ENCODE measurements around the gene PPP4R3C.
"Not testable (repeated sequence)": the region's sequence is repeated elsewhere in the genome, so short reads cannot be mapped to it uniquely, and the experiment has no call there.

PPP4R3C gene

DNA sequence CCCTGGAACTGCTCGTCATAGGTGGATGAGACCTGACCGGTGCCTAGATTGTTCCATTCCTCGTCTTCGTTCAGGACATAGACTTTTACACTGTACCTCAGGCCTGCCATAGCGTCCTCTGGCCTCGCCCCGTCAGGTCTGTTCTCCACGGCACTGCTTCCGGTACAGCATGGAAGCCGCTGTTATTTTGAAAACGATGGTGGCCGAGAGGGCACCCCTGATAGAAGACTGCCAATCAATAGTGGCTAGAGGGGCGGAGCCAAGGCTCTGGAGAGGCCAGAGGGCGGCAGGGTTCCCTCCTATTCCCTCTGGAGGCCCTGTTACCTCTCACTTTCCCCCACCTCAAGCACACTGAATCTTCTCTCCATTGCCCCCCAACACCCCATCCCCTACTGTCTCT is at the start of gene PPP4R3C:
Gene PPP4R3C, minus strand, starts transcription at position 155 of the 400 bp plus-strand sequence. Its CDS starts 45 bp downstream, at position 110.
- Histone ChIP-seq H3K27me3 (ENCODE audit: control insufficient read depth in 5 of 5, insufficient read depth in 4 of 5, low read length in 5 of 5) (peaks cover 0 to 4% (median 0%) of the 10 kb centered on the region in 5 donors), H3K36me3 (ENCODE audit: control insufficient read depth in 5 of 5, insufficient read depth in 5 of 5, low read length in 5 of 5) (no peaks in the 10 kb centered on the region), H3K9me3 (ENCODE audit: control insufficient read depth in 5 of 5, low read length in 5 of 5) (no peaks in the 10 kb centered on the region), H3K4me3 (ENCODE audit: low read depth in 1 of 5, low read length in 5 of 5) (no peak within 1 kb of the TSS), H3K4me1 (ENCODE audit: control insufficient read depth in 5 of 5, insufficient read depth in 5 of 5, low read length in 5 of 5) (peaks cover 0 to 5% (median 0%) of the 10 kb centered on the region in 5 donors), H3K27ac (ENCODE audit: low read depth, low read length) (no peak within 1 kb of the TSS), H3K9ac (ENCODE audit: low read length in 5 of 5) (no peak within 1 kb of the TSS)

DNA sequence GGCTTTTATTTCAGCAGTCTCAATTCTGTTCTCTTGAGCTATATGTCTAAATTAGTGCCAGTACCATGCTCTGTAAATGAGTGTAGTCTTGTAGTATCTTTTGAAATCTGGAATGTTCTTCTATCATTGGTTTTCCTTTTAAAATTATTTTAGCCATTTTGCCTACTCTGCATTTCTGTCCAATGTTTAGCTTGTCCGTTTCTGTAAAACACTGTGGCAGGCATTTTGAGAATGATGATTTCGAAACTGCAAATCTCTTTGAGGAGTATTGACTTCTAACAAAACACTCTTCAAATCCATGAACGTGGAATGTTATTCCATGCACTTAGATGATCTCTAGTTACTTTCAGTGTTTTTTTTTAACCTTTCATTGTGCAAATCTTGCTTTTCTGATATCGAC is 28.3 kb upstream of the PPP4R3C start:
- no peak overlapping the region for H3K4me3 ChIP-seq (ENCODE audit: low read depth in 1 of 5, low read length in 5 of 5)
- no peaks in the 10 kb centered on the region for H3K27me3 ChIP-seq (ENCODE audit: control insufficient read depth in 5 of 5, insufficient read depth in 4 of 5, low read length in 5 of 5)
- H3K36me3 ChIP-seq (ENCODE audit: control insufficient read depth in 5 of 5, insufficient read depth in 5 of 5, low read length in 5 of 5): no peaks in the 10 kb centered on the region
- no peaks in the 10 kb centered on the region for H3K4me1 ChIP-seq (ENCODE audit: control insufficient read depth in 5 of 5, insufficient read depth in 5 of 5, low read length in 5 of 5)
- no peak overlapping the region for H3K27ac ChIP-seq (ENCODE audit: low read depth, low read length)
- H3K9me3 ChIP-seq (ENCODE audit: control insufficient read depth in 5 of 5, low read length in 5 of 5): no peaks in the 10 kb centered on the region
- no peak overlapping the region for H3K9ac ChIP-seq (ENCODE audit: low read length in 5 of 5)

DNA sequence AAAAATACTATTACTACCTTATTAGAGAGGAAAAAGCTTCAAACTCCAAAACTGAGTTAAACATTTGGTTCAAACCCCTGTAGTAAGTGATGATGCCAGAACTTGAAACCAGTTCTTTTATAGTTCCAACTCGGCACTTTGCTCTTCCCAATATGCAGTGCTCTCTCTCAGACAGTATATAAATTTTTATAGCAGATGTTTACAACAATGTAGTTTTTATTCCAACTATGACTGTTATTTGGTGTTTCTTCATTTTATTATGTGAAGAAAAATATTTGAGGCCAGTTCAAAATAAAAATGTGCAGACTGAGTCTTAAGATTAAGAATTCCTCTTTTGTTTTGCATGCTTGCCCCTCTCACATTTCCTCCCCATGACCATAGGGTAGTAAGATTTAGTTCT is 2.9 kb upstream of the PPP4R3C start:
- Histone ChIP-seq H3K36me3 (ENCODE audit: control insufficient read depth in 5 of 5, insufficient read depth in 5 of 5, low read length in 5 of 5) (no peaks in the 10 kb centered on the region), H3K4me3 (ENCODE audit: low read depth in 1 of 5, low read length in 5 of 5) (no peak overlapping the region), H3K9me3 (ENCODE audit: control insufficient read depth in 5 of 5, low read length in 5 of 5) (no peaks in the 10 kb centered on the region), H3K27ac (ENCODE audit: low read depth, low read length) (no peak overlapping the region), H3K27me3 (ENCODE audit: control insufficient read depth in 5 of 5, insufficient read depth in 4 of 5, low read length in 5 of 5) (peaks cover 0 to 4% (median 0%) of the 10 kb centered on the region in 5 donors), H3K9ac (ENCODE audit: low read length in 5 of 5) (no peak overlapping the region), H3K4me1 (ENCODE audit: control insufficient read depth in 5 of 5, insufficient read depth in 5 of 5, low read length in 5 of 5) (peaks cover 0 to 5% (median 0%) of the 10 kb centered on the region in 5 donors)

DNA sequence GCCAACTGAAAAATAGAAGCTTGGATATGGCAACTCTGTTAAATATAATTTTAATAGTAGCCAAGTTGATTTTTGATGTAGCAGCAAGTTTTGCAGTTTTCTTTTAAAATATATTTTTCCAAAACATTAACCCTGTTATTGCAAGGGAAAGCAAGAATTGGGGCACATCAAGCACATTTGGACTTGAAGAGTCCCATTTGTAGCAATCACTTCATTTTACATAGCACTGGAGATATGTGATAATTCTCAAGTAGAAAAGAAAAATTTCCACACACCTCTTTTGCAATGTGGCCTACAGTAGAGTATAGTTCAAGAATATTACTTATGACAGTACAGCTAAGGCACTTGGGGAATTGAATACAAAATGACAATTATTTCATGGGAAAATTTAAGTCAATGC is 1.9 kb upstream of the PPP4R3C start:
- Histone ChIP-seq H3K4me1 (ENCODE audit: control insufficient read depth in 5 of 5, insufficient read depth in 5 of 5, low read length in 5 of 5) (peaks cover 0 to 5% (median 0%) of the 10 kb centered on the region in 5 donors), H3K9ac (ENCODE audit: low read length in 5 of 5) (no peak overlapping the region), H3K9me3 (ENCODE audit: control insufficient read depth in 5 of 5, low read length in 5 of 5) (no peaks in the 10 kb centered on the region), H3K27ac (ENCODE audit: low read depth, low read length) (no peak overlapping the region), H3K4me3 (ENCODE audit: low read depth in 1 of 5, low read length in 5 of 5) (no peak overlapping the region), H3K36me3 (ENCODE audit: control insufficient read depth in 5 of 5, insufficient read depth in 5 of 5, low read length in 5 of 5) (no peaks in the 10 kb centered on the region), H3K27me3 (ENCODE audit: control insufficient read depth in 5 of 5, insufficient read depth in 4 of 5, low read length in 5 of 5) (peaks cover 0 to 4% (median 0%) of the 10 kb centered on the region in 5 donors)

DNA sequence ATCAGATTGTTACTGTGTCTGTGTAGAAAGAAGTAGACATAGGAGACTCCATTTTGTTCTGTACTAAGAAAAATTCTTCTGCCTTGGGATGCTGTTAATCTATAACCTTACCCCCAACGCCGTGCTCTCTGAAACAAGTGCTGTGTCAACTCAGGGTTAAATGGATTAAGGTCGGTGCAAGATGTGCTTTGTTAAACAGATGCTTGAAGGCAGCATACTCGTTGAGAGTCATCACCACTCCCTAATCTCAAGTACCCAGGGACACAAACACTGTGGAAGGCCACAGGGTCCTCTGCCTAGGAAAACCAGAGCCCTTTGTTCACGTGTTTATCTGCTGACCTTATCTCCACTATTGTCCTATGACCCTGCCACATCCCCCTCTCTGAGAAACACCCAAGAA is 4.0 kb downstream of the PPP4R3C start:
- not testable (repeated sequence) for H3K36me3 ChIP-seq (ENCODE audit: control insufficient read depth in 5 of 5, insufficient read depth in 5 of 5, low read length in 5 of 5)

DNA sequence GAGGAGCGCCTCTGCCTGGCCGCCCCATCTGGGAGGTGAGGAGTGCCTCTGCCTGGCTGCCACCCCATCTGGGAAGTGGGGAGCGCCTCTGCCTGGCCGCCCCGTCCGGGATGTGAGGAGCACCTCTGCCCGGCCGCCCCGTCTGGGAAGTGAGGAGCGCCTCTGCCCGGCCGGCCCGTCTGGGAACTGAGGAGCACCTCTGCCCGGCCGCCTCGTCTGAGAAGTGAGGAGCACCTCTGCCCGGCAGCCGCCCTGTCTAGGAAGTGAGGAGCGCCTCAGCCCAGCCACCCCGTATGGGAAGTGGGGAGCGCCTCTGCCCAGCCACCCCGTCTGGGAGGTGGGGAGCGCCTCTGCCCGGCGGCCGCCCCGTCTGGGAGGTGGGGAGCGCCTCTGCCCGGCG is 4.6 kb downstream of the PPP4R3C start:
- not testable (repeated sequence) for H3K27ac ChIP-seq (ENCODE audit: low read depth, low read length); H3K9me3 ChIP-seq (ENCODE audit: control insufficient read depth in 5 of 5, low read length in 5 of 5); H3K27me3 ChIP-seq (ENCODE audit: control insufficient read depth in 5 of 5, insufficient read depth in 4 of 5, low read length in 5 of 5); H3K4me1 ChIP-seq (ENCODE audit: control insufficient read depth in 5 of 5, insufficient read depth in 5 of 5, low read length in 5 of 5); H3K9ac ChIP-seq (ENCODE audit: low read length in 5 of 5); H3K4me3 ChIP-seq (ENCODE audit: low read depth in 1 of 5, low read length in 5 of 5); H3K36me3 ChIP-seq (ENCODE audit: control insufficient read depth in 5 of 5, insufficient read depth in 5 of 5, low read length in 5 of 5)

More for the DNA sequence above, 4.0 kb downstream of the PPP4R3C start:
- not testable (repeated sequence) for H3K4me1 ChIP-seq (ENCODE audit: control insufficient read depth in 5 of 5, insufficient read depth in 5 of 5, low read length in 5 of 5); H3K4me3 ChIP-seq (ENCODE audit: low read depth in 1 of 5, low read length in 5 of 5); H3K9me3 ChIP-seq (ENCODE audit: control insufficient read depth in 5 of 5, low read length in 5 of 5); H3K9ac ChIP-seq (ENCODE audit: low read length in 5 of 5); H3K27ac ChIP-seq (ENCODE audit: low read depth, low read length); H3K27me3 ChIP-seq (ENCODE audit: control insufficient read depth in 5 of 5, insufficient read depth in 4 of 5, low read length in 5 of 5)

DNA sequence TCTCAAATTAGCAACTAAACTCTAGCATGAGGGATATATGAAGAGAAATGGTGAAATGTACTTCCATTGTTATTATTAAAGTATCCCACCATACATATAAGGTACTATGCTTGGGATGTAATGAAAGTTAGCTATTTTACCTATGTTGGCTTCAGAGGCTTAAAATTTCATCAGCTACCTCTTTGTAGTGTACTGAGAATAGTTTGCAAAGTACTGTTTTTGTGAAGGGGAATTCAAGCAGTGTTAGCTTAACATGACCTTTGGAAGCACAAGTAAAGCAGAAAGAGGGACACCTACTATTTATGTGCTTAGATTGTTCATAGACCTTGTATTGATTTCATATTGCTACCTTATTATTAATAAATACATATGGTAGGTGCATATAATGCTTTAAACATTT is 11.8 kb downstream of the PPP4R3C start:
- Histone ChIP-seq H3K9ac (ENCODE audit: low read length in 5 of 5) (no peak overlapping the region), H3K27ac (ENCODE audit: low read depth, low read length) (no peak overlapping the region), H3K36me3 (ENCODE audit: control insufficient read depth in 5 of 5, insufficient read depth in 5 of 5, low read length in 5 of 5) (no peaks in the 10 kb centered on the region), H3K9me3 (ENCODE audit: control insufficient read depth in 5 of 5, low read length in 5 of 5) (no peaks in the 10 kb centered on the region), H3K27me3 (ENCODE audit: control insufficient read depth in 5 of 5, insufficient read depth in 4 of 5, low read length in 5 of 5) (peaks cover 0 to 2% (median 0%) of the 10 kb centered on the region in 5 donors), H3K4me1 (ENCODE audit: control insufficient read depth in 5 of 5, insufficient read depth in 5 of 5, low read length in 5 of 5) (no peaks in the 10 kb centered on the region), H3K4me3 (ENCODE audit: low read depth in 1 of 5, low read length in 5 of 5) (no peak overlapping the region)

DNA sequence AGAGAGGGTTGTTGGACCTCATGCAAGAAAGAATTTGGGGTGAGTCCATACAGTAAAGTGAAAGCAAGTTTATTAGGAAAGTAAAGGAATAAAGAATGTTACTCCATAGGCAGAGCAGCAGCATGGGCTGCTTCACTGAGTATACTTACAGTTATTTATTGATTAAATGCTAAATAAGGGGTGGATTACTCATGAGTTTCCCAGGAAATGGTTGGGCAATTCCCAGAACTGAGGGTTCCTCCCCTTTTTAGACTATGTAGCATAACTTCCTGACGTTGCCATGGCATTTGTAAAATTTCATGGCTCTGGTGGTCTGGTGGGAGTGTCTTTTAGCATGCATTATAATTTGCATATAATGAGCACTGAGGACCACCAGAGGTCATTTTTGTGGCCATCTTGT is 16.7 kb downstream of the PPP4R3C start:
- Histone ChIP-seq H3K27ac (ENCODE audit: low read depth, low read length) (no peak overlapping the region), H3K9ac (ENCODE audit: low read length in 5 of 5) (no peak overlapping the region), H3K36me3 (ENCODE audit: control insufficient read depth in 5 of 5, insufficient read depth in 5 of 5, low read length in 5 of 5) (no peaks in the 10 kb centered on the region), H3K4me1 (ENCODE audit: control insufficient read depth in 5 of 5, insufficient read depth in 5 of 5, low read length in 5 of 5) (no peaks in the 10 kb centered on the region), H3K27me3 (ENCODE audit: control insufficient read depth in 5 of 5, insufficient read depth in 4 of 5, low read length in 5 of 5) (no peaks in the 10 kb centered on the region), H3K9me3 (ENCODE audit: control insufficient read depth in 5 of 5, low read length in 5 of 5) (peaks cover 0 to 10% (median 6%) of the 10 kb centered on the region in 5 donors), H3K4me3 (ENCODE audit: low read depth in 1 of 5, low read length in 5 of 5) (no peak overlapping the region)

DNA sequence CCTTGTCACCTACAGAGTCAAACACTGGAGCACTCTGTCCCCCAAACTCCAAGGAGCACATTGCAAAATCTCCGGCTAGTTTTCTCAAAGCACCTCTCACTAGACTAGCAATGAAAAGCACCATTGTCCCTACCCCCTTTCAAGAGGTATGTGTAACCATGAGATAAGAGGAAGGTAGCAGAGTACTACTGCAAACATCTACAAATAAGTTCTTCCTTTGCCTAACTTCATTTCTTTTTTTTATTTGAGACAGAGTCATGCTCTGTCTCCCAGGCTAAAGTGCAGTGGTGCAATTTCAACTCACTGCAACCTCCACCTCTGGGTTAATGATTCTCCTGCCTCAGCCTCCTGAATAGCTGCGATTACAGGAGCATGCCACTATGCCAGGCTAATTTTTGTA is 17.7 kb downstream of the PPP4R3C start:
- H3K4me3 ChIP-seq (ENCODE audit: low read depth in 1 of 5, low read length in 5 of 5): no peak overlapping the region
- H3K27me3 ChIP-seq (ENCODE audit: control insufficient read depth in 5 of 5, insufficient read depth in 4 of 5, low read length in 5 of 5): no peaks in the 10 kb centered on the region
- no peak overlapping the region for H3K9ac ChIP-seq (ENCODE audit: low read length in 5 of 5)
- no peaks in the 10 kb centered on the region for H3K36me3 ChIP-seq (ENCODE audit: control insufficient read depth in 5 of 5, insufficient read depth in 5 of 5, low read length in 5 of 5)
- H3K27ac ChIP-seq (ENCODE audit: low read depth, low read length): no peak overlapping the region
- peaks cover 0 to 10% (median 6%) of the 10 kb centered on the region in 5 donors for H3K9me3 ChIP-seq (ENCODE audit: control insufficient read depth in 5 of 5, low read length in 5 of 5)
- H3K4me1 ChIP-seq (ENCODE audit: control insufficient read depth in 5 of 5, insufficient read depth in 5 of 5, low read length in 5 of 5): no peaks in the 10 kb centered on the region

DNA sequence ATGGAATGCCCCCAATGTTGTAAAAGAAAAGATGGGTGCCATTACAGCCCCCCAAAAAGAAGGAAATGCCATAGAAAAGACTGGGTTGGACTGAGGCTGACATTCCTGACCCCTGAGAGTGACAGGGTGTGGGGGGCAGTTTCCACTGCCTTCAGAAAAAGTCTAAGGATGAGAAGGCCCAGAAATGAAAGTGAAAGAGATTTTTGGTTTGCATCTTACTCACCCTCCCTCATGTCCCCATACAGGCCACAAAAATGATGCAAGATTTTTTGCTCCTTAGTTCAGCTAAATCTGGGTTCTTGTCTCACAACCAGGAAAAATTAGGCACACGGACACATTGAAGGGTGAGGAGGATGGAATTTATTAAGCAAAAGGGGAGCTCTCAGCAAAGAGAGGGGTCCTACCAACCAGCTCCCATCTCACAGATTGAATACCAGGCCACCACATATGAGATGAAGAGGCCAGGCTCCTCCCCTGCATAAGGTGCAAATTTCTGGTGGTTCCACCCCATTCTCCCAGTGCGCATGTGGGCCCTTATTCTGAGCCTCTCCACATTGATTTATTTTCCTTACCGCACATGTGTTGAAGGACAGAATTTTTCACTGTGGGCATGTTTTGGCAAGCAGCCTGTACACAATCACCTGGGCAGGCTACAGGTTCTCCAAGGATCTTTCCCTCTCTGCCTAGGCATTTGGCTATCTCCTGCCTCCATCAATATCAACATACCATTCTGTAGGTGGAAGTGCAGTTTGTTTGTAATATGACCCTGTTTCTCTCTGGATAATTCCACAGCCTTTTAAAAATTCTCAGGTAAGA is 18.8 kb downstream of the PPP4R3C start:
- Histone ChIP-seq H3K27me3 (ENCODE audit: control insufficient read depth in 5 of 5, insufficient read depth in 4 of 5, low read length in 5 of 5) (peaks cover 0 to under 1% (median 0%) of the 10 kb centered on the region in 5 donors), H3K9me3 (ENCODE audit: control insufficient read depth in 5 of 5, low read length in 5 of 5) (peaks cover 0 to 10% (median 6%) of the 10 kb centered on the region in 5 donors), H3K36me3 (ENCODE audit: control insufficient read depth in 5 of 5, insufficient read depth in 5 of 5, low read length in 5 of 5) (no peaks in the 10 kb centered on the region)

More for the DNA sequence above, 18.8 kb downstream of the PPP4R3C start:
- H3K9ac ChIP-seq (ENCODE audit: low read length in 5 of 5): no peak overlapping the region
- no peak overlapping the region for H3K27ac ChIP-seq (ENCODE audit: low read depth, low read length)
- H3K4me1 ChIP-seq (ENCODE audit: control insufficient read depth in 5 of 5, insufficient read depth in 5 of 5, low read length in 5 of 5): no peaks in the 10 kb centered on the region
- H3K4me3 ChIP-seq (ENCODE audit: low read depth in 1 of 5, low read length in 5 of 5): no peak overlapping the region

All from subcutaneous abdominal adipose tissue (tissue), 5 donors.